ENCODE data around the gene SUV39H1. TPM values are rescaled to one million over a fixed set of nuclear protein-coding genes. Genes with fewer than 3 reads are reported as not detected.
A peak's percentile ranks its signal among the peaks of the same experiment; 100 is the strongest.
"Not testable (repeated sequence)": the region's sequence is repeated elsewhere in the genome, so short reads cannot be mapped to it uniquely, and the experiment has no call there.

Gene SUV39H1
- 2.6 TPM for total RNA-seq

- Histone ChIP-seq H3K9ac (ENCODE audit: low read depth in 1 of 3, low read length in 3 of 3) (peak within 1 kb of the TSS; percentile 87 to 91 (median 90)), H3K36me3 (ENCODE audit: control insufficient read depth in 3 of 3, insufficient read depth in 3 of 3, low read length in 3 of 3) (peaks cover 8 to 11% (median 9%) of the 10 kb centered on the region in 3 donors), H3K9me3 (ENCODE audit: control insufficient read depth in 3 of 3, low read length in 3 of 3) (no peaks in the 10 kb centered on the region), H3K27me3 (ENCODE audit: control insufficient read depth in 3 of 3, insufficient read depth in 3 of 3, low read length in 3 of 3) (no peaks in the 10 kb centered on the region), H3K4me3 (ENCODE audit: low read length in 3 of 3) (peak within 1 kb of the TSS; percentile 71 to 88 (median 76)), H3K27ac (ENCODE audit: low read depth, low read length) (peak within 1 kb of the TSS; percentile 92), H3K4me1 (ENCODE audit: control insufficient read depth in 3 of 3, insufficient read depth in 3 of 3, low read length in 3 of 3) (peaks cover 10 to 16% (median 15%) of the 10 kb centered on the region in 3 donors)
Measured at GRCh38 chrX:48696301-48696908, at the start of gene SUV39H1. SUV39H1 (plus strand) TSS chrX:48696734; CDS start chrX:48696785, 51 bp downstream.

DNA sequence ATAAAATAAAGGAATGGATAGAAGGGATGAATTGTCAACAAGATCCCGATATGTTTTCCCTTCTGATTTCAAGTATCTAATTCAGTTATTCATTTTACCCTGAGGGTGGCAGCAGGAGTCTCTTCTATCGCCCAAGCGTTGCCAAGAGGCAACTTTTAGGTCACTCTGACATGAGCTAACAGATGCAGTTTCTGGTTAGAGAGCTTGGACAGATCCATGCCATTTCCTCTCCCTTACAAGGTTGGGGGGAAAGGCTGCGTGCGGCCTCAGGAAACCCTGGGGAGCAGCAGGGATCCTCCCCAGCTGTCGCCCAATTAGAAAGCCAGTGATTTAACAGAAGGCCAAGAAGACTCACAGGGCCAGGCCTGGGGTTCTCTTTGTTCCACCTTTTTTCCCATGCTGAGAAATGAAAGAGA lies 48.2 kb upstream of the SUV39H1 start:
- H3K4me1 ChIP-seq (ENCODE audit: control insufficient read depth in 3 of 3, insufficient read depth in 3 of 3, low read length in 3 of 3): peaks cover 0 to 4% (median 3%) of the 10 kb centered on the region in 3 donors
- no peak overlapping the region for H3K9ac ChIP-seq (ENCODE audit: low read depth in 1 of 3, low read length in 3 of 3)
- no peaks in the 10 kb centered on the region for H3K36me3 ChIP-seq (ENCODE audit: control insufficient read depth in 3 of 3, insufficient read depth in 3 of 3, low read length in 3 of 3)
- no peaks in the 10 kb centered on the region for H3K27me3 ChIP-seq (ENCODE audit: control insufficient read depth in 3 of 3, insufficient read depth in 3 of 3, low read length in 3 of 3)
- H3K4me3 ChIP-seq (ENCODE audit: low read length in 3 of 3): no peak overlapping the region
- no peaks in the 10 kb centered on the region for H3K9me3 ChIP-seq (ENCODE audit: control insufficient read depth in 3 of 3, low read length in 3 of 3)
- peak overlapping the region; percentile 46 for H3K27ac ChIP-seq (ENCODE audit: low read depth, low read length)

GRCh38 chrX:48649102-48649501 lies 47.4 kb upstream of the SUV39H1 start:
- Histone ChIP-seq H3K4me3 (ENCODE audit: low read length in 3 of 3) (no peak overlapping the region), H3K36me3 (ENCODE audit: control insufficient read depth in 3 of 3, insufficient read depth in 3 of 3, low read length in 3 of 3) (no peaks in the 10 kb centered on the region), H3K27ac (ENCODE audit: low read depth, low read length) (peak overlapping the region; percentile 46)

GRCh38 chrX:48652055-48652579 lies 44.4 kb upstream of the SUV39H1 start:
- not testable (repeated sequence) for H3K27ac ChIP-seq (ENCODE audit: low read depth, low read length); H3K36me3 ChIP-seq (ENCODE audit: control insufficient read depth in 3 of 3, insufficient read depth in 3 of 3, low read length in 3 of 3); H3K9ac ChIP-seq (ENCODE audit: low read depth in 1 of 3, low read length in 3 of 3); H3K9me3 ChIP-seq (ENCODE audit: control insufficient read depth in 3 of 3, low read length in 3 of 3); H3K4me1 ChIP-seq (ENCODE audit: control insufficient read depth in 3 of 3, insufficient read depth in 3 of 3, low read length in 3 of 3); H3K4me3 ChIP-seq (ENCODE audit: low read length in 3 of 3); H3K27me3 ChIP-seq (ENCODE audit: control insufficient read depth in 3 of 3, insufficient read depth in 3 of 3, low read length in 3 of 3)

More at GRCh38 chrX:48649102-48649501, 47.4 kb upstream of the SUV39H1 start:
- H3K9me3 ChIP-seq (ENCODE audit: control insufficient read depth in 3 of 3, low read length in 3 of 3): no peaks in the 10 kb centered on the region
- H3K9ac ChIP-seq (ENCODE audit: low read depth in 1 of 3, low read length in 3 of 3): no peak overlapping the region
- peaks cover 0 to 4% (median 3%) of the 10 kb centered on the region in 3 donors for H3K4me1 ChIP-seq (ENCODE audit: control insufficient read depth in 3 of 3, insufficient read depth in 3 of 3, low read length in 3 of 3)
- H3K27me3 ChIP-seq (ENCODE audit: control insufficient read depth in 3 of 3, insufficient read depth in 3 of 3, low read length in 3 of 3): no peaks in the 10 kb centered on the region

- H3K27ac ChIP-seq (ENCODE audit: low read depth, low read length); H3K9me3 ChIP-seq (ENCODE audit: control insufficient read depth in 3 of 3, low read length in 3 of 3); H3K9ac ChIP-seq (ENCODE audit: low read depth in 1 of 3, low read length in 3 of 3); H3K4me1 ChIP-seq (ENCODE audit: control insufficient read depth in 3 of 3, insufficient read depth in 3 of 3, low read length in 3 of 3); H3K27me3 ChIP-seq (ENCODE audit: control insufficient read depth in 3 of 3, insufficient read depth in 3 of 3, low read length in 3 of 3); H3K36me3 ChIP-seq (ENCODE audit: control insufficient read depth in 3 of 3, insufficient read depth in 3 of 3, low read length in 3 of 3); H3K4me3 ChIP-seq (ENCODE audit: low read length in 3 of 3): not testable (repeated sequence)
Measured at GRCh38 chrX:48654746-48655145, 41.8 kb upstream of the SUV39H1 start.

DNA sequence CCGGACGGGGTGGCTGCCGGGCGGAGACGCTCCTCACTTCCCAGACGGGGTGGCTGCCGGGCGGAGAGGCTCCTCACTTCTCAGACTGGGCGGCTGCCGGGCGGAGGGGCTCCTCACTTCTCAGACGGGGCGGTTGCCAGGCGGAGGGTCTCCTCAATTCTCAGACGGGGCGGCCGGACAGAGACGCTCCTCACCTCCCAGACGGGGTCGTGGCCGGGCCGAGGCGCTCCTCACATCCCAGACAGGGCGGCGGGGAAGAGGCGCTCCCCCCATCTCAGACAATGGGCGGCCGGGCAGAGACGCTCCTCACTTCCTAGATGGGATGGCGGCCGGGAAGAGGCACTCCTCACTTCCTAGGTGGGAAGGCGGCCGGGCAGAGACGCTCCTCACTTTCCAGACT lies 36.8 kb upstream of the SUV39H1 start:
- H3K9ac ChIP-seq (ENCODE audit: low read depth in 1 of 3, low read length in 3 of 3); H3K36me3 ChIP-seq (ENCODE audit: control insufficient read depth in 3 of 3, insufficient read depth in 3 of 3, low read length in 3 of 3); H3K4me3 ChIP-seq (ENCODE audit: low read length in 3 of 3); H3K27ac ChIP-seq (ENCODE audit: low read depth, low read length); H3K9me3 ChIP-seq (ENCODE audit: control insufficient read depth in 3 of 3, low read length in 3 of 3); H3K4me1 ChIP-seq (ENCODE audit: control insufficient read depth in 3 of 3, insufficient read depth in 3 of 3, low read length in 3 of 3); H3K27me3 ChIP-seq (ENCODE audit: control insufficient read depth in 3 of 3, insufficient read depth in 3 of 3, low read length in 3 of 3): not testable (repeated sequence)

DNA sequence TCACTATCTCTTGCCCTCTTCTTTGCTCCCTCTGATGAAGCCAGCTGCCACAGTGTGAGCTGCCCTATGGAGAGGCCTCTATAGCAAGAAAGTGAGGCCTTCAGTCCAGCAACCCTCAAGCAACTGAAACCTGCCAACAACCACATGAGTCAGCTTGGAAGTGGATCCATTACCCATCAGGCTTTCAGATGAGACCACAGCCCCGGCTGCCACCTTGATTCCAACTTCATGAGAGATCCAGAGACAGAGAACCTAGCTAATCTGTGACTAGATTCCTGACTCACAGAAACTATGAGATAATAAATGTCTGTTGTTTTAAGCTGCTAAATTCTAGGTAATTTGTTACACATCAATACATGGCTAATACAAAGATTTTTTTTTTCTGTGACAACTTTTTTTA lies 33.3 kb upstream of the SUV39H1 start:
- no peak overlapping the region for H3K4me3 ChIP-seq (ENCODE audit: low read length in 3 of 3)
- H3K36me3 ChIP-seq (ENCODE audit: control insufficient read depth in 3 of 3, insufficient read depth in 3 of 3, low read length in 3 of 3): no peaks in the 10 kb centered on the region
- no peaks in the 10 kb centered on the region for H3K27me3 ChIP-seq (ENCODE audit: control insufficient read depth in 3 of 3, insufficient read depth in 3 of 3, low read length in 3 of 3)
- H3K4me1 ChIP-seq (ENCODE audit: control insufficient read depth in 3 of 3, insufficient read depth in 3 of 3, low read length in 3 of 3): no peaks in the 10 kb centered on the region
- no peaks in the 10 kb centered on the region for H3K9me3 ChIP-seq (ENCODE audit: control insufficient read depth in 3 of 3, low read length in 3 of 3)
- no peak overlapping the region for H3K27ac ChIP-seq (ENCODE audit: low read depth, low read length)
- H3K9ac ChIP-seq (ENCODE audit: low read depth in 1 of 3, low read length in 3 of 3): no peak overlapping the region

- no peaks in the 10 kb centered on the region for H3K36me3 ChIP-seq (ENCODE audit: control insufficient read depth in 3 of 3, insufficient read depth in 3 of 3, low read length in 3 of 3)
- H3K4me1 ChIP-seq (ENCODE audit: control insufficient read depth in 3 of 3, insufficient read depth in 3 of 3, low read length in 3 of 3): no peaks in the 10 kb centered on the region
- H3K27ac ChIP-seq (ENCODE audit: low read depth, low read length): no peak overlapping the region
- no peak overlapping the region for H3K9ac ChIP-seq (ENCODE audit: low read depth in 1 of 3, low read length in 3 of 3)
- H3K9me3 ChIP-seq (ENCODE audit: control insufficient read depth in 3 of 3, low read length in 3 of 3): no peaks in the 10 kb centered on the region
- no peak overlapping the region for H3K4me3 ChIP-seq (ENCODE audit: low read length in 3 of 3)
- H3K27me3 ChIP-seq (ENCODE audit: control insufficient read depth in 3 of 3, insufficient read depth in 3 of 3, low read length in 3 of 3): no peaks in the 10 kb centered on the region
Measured at GRCh38 chrX:48664156-48664555, 32.4 kb upstream of the SUV39H1 start.

GRCh38 chrX:48665991-48666390 lies 30.5 kb upstream of the SUV39H1 start:
- Histone ChIP-seq H3K36me3 (ENCODE audit: control insufficient read depth in 3 of 3, insufficient read depth in 3 of 3, low read length in 3 of 3) (no peaks in the 10 kb centered on the region), H3K27ac (ENCODE audit: low read depth, low read length) (no peak overlapping the region), H3K9ac (ENCODE audit: low read depth in 1 of 3, low read length in 3 of 3) (no peak overlapping the region), H3K4me3 (ENCODE audit: low read length in 3 of 3) (no peak overlapping the region), H3K9me3 (ENCODE audit: control insufficient read depth in 3 of 3, low read length in 3 of 3) (no peaks in the 10 kb centered on the region), H3K4me1 (ENCODE audit: control insufficient read depth in 3 of 3, insufficient read depth in 3 of 3, low read length in 3 of 3) (no peaks in the 10 kb centered on the region), H3K27me3 (ENCODE audit: control insufficient read depth in 3 of 3, insufficient read depth in 3 of 3, low read length in 3 of 3) (no peaks in the 10 kb centered on the region)

GRCh38 chrX:48666649-48667048 lies 29.9 kb upstream of the SUV39H1 start:
- no peak overlapping the region for H3K4me3 ChIP-seq (ENCODE audit: low read length in 3 of 3)
- H3K36me3 ChIP-seq (ENCODE audit: control insufficient read depth in 3 of 3, insufficient read depth in 3 of 3, low read length in 3 of 3): no peaks in the 10 kb centered on the region
- H3K27me3 ChIP-seq (ENCODE audit: control insufficient read depth in 3 of 3, insufficient read depth in 3 of 3, low read length in 3 of 3): no peaks in the 10 kb centered on the region
- H3K4me1 ChIP-seq (ENCODE audit: control insufficient read depth in 3 of 3, insufficient read depth in 3 of 3, low read length in 3 of 3): no peaks in the 10 kb centered on the region
- no peaks in the 10 kb centered on the region for H3K9me3 ChIP-seq (ENCODE audit: control insufficient read depth in 3 of 3, low read length in 3 of 3)
- no peak overlapping the region for H3K9ac ChIP-seq (ENCODE audit: low read depth in 1 of 3, low read length in 3 of 3)
- H3K27ac ChIP-seq (ENCODE audit: low read depth, low read length): no peak overlapping the region

Data from skeletal muscle tissue (tissue), 4 donors.